Cardiac muscle cell (in vitro differentiated cells and primary cell): ENCODE results near the gene CSNK1A1L. TPM values are rescaled to one million over a fixed set of nuclear protein-coding genes. Genes with fewer than 3 reads are reported as not detected.
"Not testable (repeated sequence)": the region's sequence is repeated elsewhere in the genome, so short reads cannot be mapped to it uniquely, and the experiment has no call there.

Source experiments
- DNase-seq, 2 donors: peaks; one replicate each; pipeline versions ENCODE4 v3.0.0 to v3.0.0-alpha.2; 2010 to 2017; ENCODE audit warnings: low read depth in 1 of 2, low spot score in 1 of 2
- H3K27ac ChIP-seq: fragments of 200-600 bp; sonication (generic); 2 replicates; pipeline ENCODE4 v1.5.1; 2016
- H3K27me3 ChIP-seq: fragments of 200-600 bp; sonication (generic); 2 replicates; pipeline ENCODE4 v1.6.0; 2016; ENCODE audit warnings: control low read depth
- H3K36me3 ChIP-seq: fragments of 200-600 bp; sonication (generic); 2 replicates; pipeline ENCODE4 v1.5.1; 2016; ENCODE audit warnings: control low read depth
- H3K4me1 ChIP-seq: fragments of 200-600 bp; sonication (generic); 2 replicates; pipeline ENCODE4 v1.8.1; 2017; ENCODE audit warnings: low read depth, mild to moderate bottlenecking, mixed run types
- H3K4me3 ChIP-seq: fragments of 200-600 bp; sonication (generic); 2 replicates; pipeline ENCODE4 v1.5.1; 2016; ENCODE audit warnings: mild to moderate bottlenecking
- H3K9me3 ChIP-seq: fragments of 200-600 bp; sonication (generic); 2 replicates; pipeline ENCODE4 v1.5.1; 2017; ENCODE audit warnings: low read depth, mild to moderate bottlenecking, control low read depth
- CTCF ChIP-seq: IDR thresholded peaks from 2 replicates; pipeline ENCODE4 v1.5.1; 2012; ENCODE audit warnings: low read depth, mild to moderate bottlenecking, low read length
- polyA plus RNA-seq: library from polyadenylated mRNA; unstranded; fragments of >200 nt; fragmentation: Nextera tagmentation; extraction: Ambion mirVana; gene quantifications from 2 replicates; pipeline ENCODE4 v1.2.1, GENCODE V29; 2016
- total RNA-seq: library from RNA; depleted of rRNA; stranded (reverse); fragments of >200 nt; gene quantifications from 2 replicates; pipeline ENCODE4 v1.2.3, GENCODE V29; 2016

CSNK1A1L gene
- total and polyA plus RNA-seq, 2 experiments from 2014 or later = not detected

GRCh38 chr13:37068962-37069361, 36.5 kb downstream of the CSNK1A1L start:
- DNase-seq = peak in 1 of 2 donors; percentile 34
- no peak overlapping the region for H3K27ac ChIP-seq

GRCh38 chr13:37067874-37068273, 37.6 kb downstream of the CSNK1A1L start:
- no peak overlapping the region for H3K27ac ChIP-seq
- TF ChIP-seq CTCF = no peak
- H3K4me1 ChIP-seq = no peaks in the 10 kb centered on the region
- DNase-seq = no peak
- H3K36me3 ChIP-seq = no peaks in the 10 kb centered on the region
- no peaks in the 10 kb centered on the region for H3K9me3 ChIP-seq
- no peak overlapping the region for H3K4me3 ChIP-seq
- H3K27me3 ChIP-seq = no peaks in the 10 kb centered on the region

More at GRCh38 chr13:37068962-37069361, 36.5 kb downstream of the CSNK1A1L start:
- no peaks in the 10 kb centered on the region for H3K27me3 ChIP-seq
- no peaks in the 10 kb centered on the region for H3K9me3 ChIP-seq
- no peaks in the 10 kb centered on the region for H3K36me3 ChIP-seq
- no peaks in the 10 kb centered on the region for H3K4me1 ChIP-seq
- TF ChIP-seq CTCF = peak; percentile 39
- no peak overlapping the region for H3K4me3 ChIP-seq

- Histone ChIP-seq H3K4me3 (no peak overlapping the region), H3K27me3 (no peaks in the 10 kb centered on the region), H3K9me3 (no peaks in the 10 kb centered on the region), H3K27ac (no peak overlapping the region), H3K4me1 (no peaks in the 10 kb centered on the region), H3K36me3 (no peaks in the 10 kb centered on the region)
- no peak for TF ChIP-seq CTCF
- DNase-seq = no peak
These were observed 39.5 kb downstream of the CSNK1A1L start for GRCh38 chr13:37065890-37066526.

- TF ChIP-seq CTCF = no peak
These were observed 45.6 kb downstream of the CSNK1A1L start for GRCh38 chr13:37059848-37060192.

GRCh38 chr13:37058910-37059847, 46.3 kb downstream of the CSNK1A1L start, which contains the start of gene SUPT20H:
Gene SUPT20H, minus strand, starts transcription at chr13:37059688. Its CDS starts 8,198 bp downstream, at chr13:37051490.
- Histone ChIP-seq H3K27ac (peak within 1 kb of the TSS; percentile 84), H3K9me3 (no peaks in the 10 kb centered on the region), H3K4me3 (peak within 1 kb of the TSS; percentile 59), H3K27me3 (no peaks in the 10 kb centered on the region), H3K4me1 (peaks cover 5% of the 10 kb centered on the region), H3K36me3 (no peaks in the 10 kb centered on the region)
- TF ChIP-seq CTCF = no peak
- peak; percentile 96 for DNase-seq

More at GRCh38 chr13:37059848-37060192, 45.6 kb downstream of the CSNK1A1L start:
- Histone ChIP-seq H3K4me1 (peaks cover 5% of the 10 kb centered on the region), H3K4me3 (peak overlapping the region; percentile 59), H3K9me3 (no peaks in the 10 kb centered on the region), H3K27me3 (no peaks in the 10 kb centered on the region), H3K36me3 (no peaks in the 10 kb centered on the region), H3K27ac (no peak overlapping the region)
- DNase-seq = no peak

GRCh38 chr13:37056228-37056627, 49.2 kb downstream of the CSNK1A1L start:
- H3K27ac ChIP-seq, H3K36me3 ChIP-seq: not testable (repeated sequence)

More at GRCh38 chr13:37056228-37056627, 49.2 kb downstream of the CSNK1A1L start:
- H3K4me1 ChIP-seq, H3K27me3 ChIP-seq, H3K9me3 ChIP-seq, DNase-seq, H3K4me3 ChIP-seq: not testable (repeated sequence)
